ENCODE data around the gene GADD45A. TPM values are rescaled to one million over a fixed set of nuclear protein-coding genes. Genes with fewer than 3 reads are reported as not detected.
A peak's percentile ranks its signal among the peaks of the same experiment; 100 is the strongest.

Gene GADD45A
- total RNA-seq, 4 donors from 2014 or later = 80.4 to 188 (median 142) TPM

GRCh38 chr1:67680486-67680885, 4.5 kb upstream of the GADD45A start:
- Histone ChIP-seq H3K27ac (no peak overlapping the region), H3K4me1 (peaks cover 9 to 16% of the 10 kb centered on the region in 2 donors), H3K9me3 (no peaks in the 10 kb centered on the region), H3K36me3 (no peaks in the 10 kb centered on the region), H3K27me3 (no peaks in the 10 kb centered on the region), H3K4me3 (no peak overlapping the region)
- intact Hi-C loops (cut with DNase I; ENCODE audit: low total_unique reads) = loop anchor here (10.0 kb wide), 1 partner anchor 366 kb away; no protein-coding TSS in a partner anchor
- DNase-seq (no peak), ATAC-seq (no peak)
- in situ Hi-C loops (cut with MboI; ENCODE audit: low sequenced_read_pairs in 4 of 4) = loop anchor here in 3 of 4 donors (10.0 to 25.0 kb wide), 2 partner anchors 116 to 118 kb away; no protein-coding TSS in a partner anchor
- TF ChIP-seq POLR2A (IDR thresholded peaks at IDR 0.05) (no peak), CTCF (IDR thresholded peaks at IDR 0.05 in 4 of 5, conservative IDR thresholded peaks at IDR 0.05 in 1 of 5) (no peak)

- TF ChIP-seq CTCF (IDR thresholded peaks at IDR 0.05 in 4 of 5, conservative IDR thresholded peaks at IDR 0.05 in 1 of 5) (no peak), POLR2A (IDR thresholded peaks at IDR 0.05) (no peak)
- in situ Hi-C loops (cut with MboI; ENCODE audit: low sequenced_read_pairs in 4 of 4) = loop anchor here in 3 of 4 donors (10.0 to 25.0 kb wide), 2 partner anchors 118 to 120 kb away; no protein-coding TSS in a partner anchor
- Histone ChIP-seq H3K9me3 (no peaks in the 10 kb centered on the region), H3K4me3 (no peak overlapping the region), H3K4me1 (peaks cover 19 to 26% of the 10 kb centered on the region in 2 donors), H3K27me3 (no peaks in the 10 kb centered on the region), H3K36me3 (peaks cover under 1 to 6% of the 10 kb centered on the region in 2 donors), H3K27ac (peak overlapping the region in 3 of 4 donors; percentile 32 to 97 (median 83))
- intact Hi-C loops (cut with DNase I; ENCODE audit: low total_unique reads) = loop anchor here (10.0 kb wide), 1 partner anchor 368 kb away; no protein-coding TSS in a partner anchor
- ATAC-seq (no peak), DNase-seq (no peak)
These were observed 2.3 kb upstream of the GADD45A start for GRCh38 chr1:67682659-67683197.

DNA sequence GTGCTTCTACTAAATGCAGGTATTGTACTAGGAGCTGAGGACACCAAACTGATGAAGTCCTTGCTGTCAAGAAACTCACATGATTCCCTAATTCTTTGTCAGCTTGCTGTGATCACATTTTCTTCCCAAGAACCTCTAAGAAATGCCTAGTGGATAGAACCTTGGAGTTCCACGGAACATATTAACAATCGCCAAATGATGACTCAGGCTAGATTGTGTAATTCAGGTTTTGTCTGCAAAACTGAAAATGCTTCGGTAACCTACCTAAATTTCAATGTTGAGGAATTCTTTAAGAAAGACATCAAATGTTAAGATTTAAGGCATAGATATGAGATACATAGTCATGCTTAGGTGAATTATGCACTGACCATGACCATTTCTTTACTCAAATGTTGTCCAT, 1.7 kb upstream of the GADD45A start:
- in situ Hi-C loops (cut with MboI; ENCODE audit: low sequenced_read_pairs in 4 of 4) (loop anchor here in 3 of 4 donors (10.0 to 25.0 kb wide), 2 partner anchors 119 to 121 kb away; no protein-coding TSS in a partner anchor), intact Hi-C loops (cut with DNase I; ENCODE audit: low total_unique reads) (loop anchor here (10.0 kb wide), 1 partner anchor 369 kb away; no protein-coding TSS in a partner anchor)
- no peaks in the 10 kb centered on the region for H3K9me3 ChIP-seq
- peak overlapping the region in 3 of 4 donors; percentile 32 to 97 (median 83) for H3K27ac ChIP-seq
- ATAC-seq (no peak), DNase-seq (no peak)
- peaks cover 6 to 12% of the 10 kb centered on the region in 2 donors for H3K36me3 ChIP-seq
- H3K27me3 ChIP-seq = no peaks in the 10 kb centered on the region
- TF ChIP-seq CTCF (IDR thresholded peaks at IDR 0.05 in 4 of 5, conservative IDR thresholded peaks at IDR 0.05 in 1 of 5) = no peak
- no peak for TF ChIP-seq POLR2A (IDR thresholded peaks at IDR 0.05)
- H3K4me1 ChIP-seq = peaks cover 25 to 28% of the 10 kb centered on the region in 2 donors
- no peak overlapping the region for H3K4me3 ChIP-seq

DNA sequence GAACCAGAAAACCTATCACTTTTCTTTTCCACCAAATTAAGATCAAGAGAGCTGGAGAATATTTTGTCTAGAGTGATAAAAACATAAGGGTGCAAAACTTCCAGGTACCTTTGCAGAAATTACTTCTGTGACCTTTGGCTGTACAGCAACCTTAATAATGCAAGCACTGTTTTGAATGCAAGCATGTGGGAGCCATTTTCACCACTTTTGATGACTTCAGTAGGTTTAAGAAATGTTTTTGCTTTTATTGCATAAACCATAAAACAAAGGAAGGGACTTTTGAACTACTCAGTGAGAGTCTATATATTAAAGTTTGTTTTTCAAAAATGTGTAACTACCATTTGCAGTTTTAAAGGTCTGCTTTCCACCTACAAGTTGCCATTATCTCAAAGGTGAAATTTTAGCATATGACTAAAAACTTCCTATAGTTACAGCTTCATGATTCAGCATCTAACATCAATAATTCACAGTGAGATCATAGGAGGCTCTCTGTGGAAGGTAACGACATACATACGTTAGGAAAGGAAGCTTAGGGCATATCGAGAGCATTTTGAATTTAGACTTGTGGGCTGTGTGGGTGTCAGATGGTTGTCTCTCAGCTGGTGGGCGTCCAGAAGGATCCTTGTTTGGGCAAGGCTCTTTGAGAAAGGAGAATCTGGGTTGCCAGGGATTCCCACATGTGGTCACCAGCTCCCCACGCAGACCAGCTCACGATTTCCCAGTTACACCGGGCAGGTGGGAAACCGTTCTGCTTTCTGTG, 1.1 kb upstream of the GADD45A start:
- H3K9me3 ChIP-seq = no peaks in the 10 kb centered on the region
- H3K36me3 ChIP-seq = peaks cover 6 to 18% of the 10 kb centered on the region in 2 donors
- peaks cover 27 to 28% of the 10 kb centered on the region in 2 donors for H3K4me1 ChIP-seq
- ATAC-seq (no peak), DNase-seq (peak in 1 of 2 donors; percentile 31)
- H3K27ac ChIP-seq = peak overlapping the region; percentile 68 to 98 (median 90)
- intact Hi-C loops (cut with DNase I; ENCODE audit: low total_unique reads) = loop anchor here (2.0 to 10.0 kb wide), 3 partner anchors 65 to 369 kb away; no protein-coding TSS in a partner anchor
- in situ Hi-C loops (cut with MboI; ENCODE audit: low sequenced_read_pairs in 4 of 4) = loop anchor here in 3 of 4 donors (10.0 to 25.0 kb wide), 2 partner anchors 119 to 122 kb away; no protein-coding TSS in a partner anchor
- peak overlapping the region; percentile 43 to 89 (median 70) for H3K4me3 ChIP-seq
- no peaks in the 10 kb centered on the region for H3K27me3 ChIP-seq
- TF ChIP-seq CTCF (IDR thresholded peaks at IDR 0.05 in 4 of 5, conservative IDR thresholded peaks at IDR 0.05 in 1 of 5) (no peak), POLR2A (IDR thresholded peaks at IDR 0.05) (no peak)
